NCI-H748 (cell line): Measurements from ENCODE around the gene RAB11FIP3.
"Not testable (repeated sequence)": the region's sequence is repeated elsewhere in the genome, so short reads cannot be mapped to it uniquely, and the experiment has no call there.

Experiments used
- DNase-seq: peaks from one replicate; lab custom pipeline; 2025; ENCODE audit not compliant: unreplicated experiment; lab: John Stamatoyannopoulos, UW

The RAB11FIP3 gene

GRCh38 chr16:492211-492875 is 66.9 kb downstream of the RAB11FIP3 start:
- no peak for DNase-seq

GRCh38 chr16:494676-495075 is 69.2 kb downstream of the RAB11FIP3 start:
- DNase-seq = not testable (repeated sequence)

- peak; percentile 25 for DNase-seq
Observed at GRCh38 chr16:495127-495748, 69.8 kb downstream of the RAB11FIP3 start.

DNA sequence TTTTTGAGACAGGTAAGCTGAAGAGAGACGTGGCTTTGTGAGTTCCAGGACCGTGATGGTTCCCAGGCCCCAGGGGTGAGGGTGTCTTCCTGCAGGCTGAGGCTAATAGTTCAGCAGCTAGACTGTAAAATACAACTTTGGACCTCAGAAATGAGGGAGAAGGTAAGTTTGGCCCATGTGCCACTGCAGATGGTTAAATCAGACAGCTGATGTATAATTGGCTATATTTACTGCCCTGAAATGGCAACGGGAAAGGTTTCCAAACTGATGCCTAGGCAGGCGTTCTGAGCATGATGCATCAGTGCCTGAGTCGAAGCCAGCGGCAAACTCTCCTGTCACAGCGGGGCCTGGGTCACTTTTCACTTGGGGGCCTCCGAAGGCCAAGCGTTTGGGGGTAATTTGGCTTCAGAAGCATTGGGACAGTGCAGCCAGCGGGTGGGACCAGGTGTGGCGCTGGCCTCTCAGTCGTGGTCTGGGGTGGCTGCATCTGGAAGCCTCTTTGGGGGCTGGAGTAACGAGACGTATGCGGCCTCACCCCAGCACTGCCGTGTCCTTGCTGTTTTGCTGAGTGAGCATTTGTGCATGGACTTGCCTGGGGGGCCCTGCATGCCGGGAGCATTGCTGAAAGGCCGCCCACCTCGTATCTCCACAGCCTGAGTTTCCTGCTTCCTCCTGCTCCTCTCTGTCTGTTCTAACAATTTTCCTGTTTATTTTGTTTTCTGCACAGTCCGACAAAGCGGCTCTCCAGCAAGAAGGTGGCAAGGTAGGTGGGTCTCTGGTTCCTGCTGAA is 70.8 kb downstream of the RAB11FIP3 start:
- DNase-seq = no peak

GRCh38 chr16:497258-497657 is 71.8 kb downstream of the RAB11FIP3 start:
- DNase-seq = no peak

- no peak for DNase-seq
Observed at GRCh38 chr16:499924-500323, 74.5 kb downstream of the RAB11FIP3 start.

GRCh38 chr16:500709-501108 is 75.3 kb downstream of the RAB11FIP3 start:
- DNase-seq = no peak

- no peak for DNase-seq
Observed at GRCh38 chr16:502179-502943, 76.9 kb downstream of the RAB11FIP3 start.

- no peak for DNase-seq
Observed at GRCh38 chr16:503150-504071, 78.0 kb downstream of the RAB11FIP3 start.

GRCh38 chr16:505479-506245 is 80.2 kb downstream of the RAB11FIP3 start:
- no peak for DNase-seq

DNA sequence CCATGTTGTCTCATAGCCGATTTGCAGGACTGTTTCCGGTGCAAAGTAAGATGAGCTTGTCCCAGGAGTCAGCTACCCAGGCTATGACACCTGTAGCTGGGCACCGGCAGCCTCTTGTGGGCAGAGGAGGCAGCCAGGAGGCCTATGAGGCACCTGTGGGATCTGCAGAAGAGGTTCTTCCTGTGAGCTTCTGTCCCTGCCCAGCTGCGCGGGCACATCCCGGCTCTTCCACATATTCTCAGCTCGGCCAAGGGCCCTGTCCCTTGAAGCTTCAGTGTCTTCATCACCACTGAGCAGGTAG is 80.7 kb downstream of the RAB11FIP3 start:
- DNase-seq = no peak

- not testable (repeated sequence) for DNase-seq
Observed at GRCh38 chr16:507527-507926, 82.1 kb downstream of the RAB11FIP3 start.

- no peak for DNase-seq
Observed at GRCh38 chr16:507996-508395, 82.5 kb downstream of the RAB11FIP3 start.

- no peak for DNase-seq
Observed at GRCh38 chr16:508884-509736, 83.7 kb downstream of the RAB11FIP3 start.

GRCh38 chr16:510066-510825 is 84.8 kb downstream of the RAB11FIP3 start:
- DNase-seq = no peak

GRCh38 chr16:512802-513201 is 87.4 kb downstream of the RAB11FIP3 start:
- DNase-seq = no peak

- no peak for DNase-seq
Observed at GRCh38 chr16:513950-514349, 88.5 kb downstream of the RAB11FIP3 start.
